Neural progenitor cell (in vitro differentiated cells): ENCODE data around the gene CEMIP2. TPM values are rescaled to one million over a fixed set of nuclear protein-coding genes. Genes with fewer than 3 reads are reported as not detected.
A peak's percentile ranks its signal among the peaks of the same experiment; 100 is the strongest.

Source experiments
- DNase-seq: peaks from one replicate; pipeline ENCODE4 v3.0.0-alpha.2; 2016; ENCODE audit warnings: low spot score
- H2AFZ ChIP-seq: fragments of 200-600 bp; sonication (generic); replicated peaks from 2 replicates; pipeline ENCODE4 v1.6.1; 2016; ENCODE audit warnings: antibody characterized with exemption
- H3F3A ChIP-seq: fragments of 200-600 bp; sonication (generic); 2 replicates; pipeline ENCODE4 v1.6.1; 2016; ENCODE audit warnings: antibody characterized with exemption, low read depth
- H3K27ac ChIP-seq: fragments of 200-600 bp; sonication (generic); 2 replicates; pipeline ENCODE4 v1.5.1; 2016; ENCODE audit warnings: mild to moderate bottlenecking
- H3K27me3 ChIP-seq: fragments of 200-600 bp; sonication (generic); 2 replicates; pipeline ENCODE4 v1.6.1; 2016; ENCODE audit warnings: mild to moderate bottlenecking, moderate library complexity
- H3K36me3 ChIP-seq: fragments of 200-600 bp; sonication (generic); 2 replicates; pipeline ENCODE4 v1.5.1; 2016
- H3K4me1 ChIP-seq: fragments of 200-600 bp; sonication (generic); 2 replicates; pipeline ENCODE4 v1.6.1; 2016; ENCODE audit warnings: mixed run types
- H3K4me2 ChIP-seq: fragments of 200-600 bp; sonication (generic); 2 replicates; pipeline ENCODE4 v1.6.1; 2016
- H3K4me3 ChIP-seq: fragments of 200-600 bp; sonication (generic); 2 replicates; pipeline ENCODE4 v1.5.1; 2016
- H3K79me2 ChIP-seq: fragments of 200-600 bp; sonication (generic); 2 replicates; pipeline ENCODE4 v1.6.1; 2016; ENCODE audit warnings: low read depth
- H3K9ac ChIP-seq: fragments of 200-600 bp; sonication (generic); 2 replicates; pipeline ENCODE4 v1.6.1; 2016
- H3K9me3 ChIP-seq: fragments of 200-600 bp; sonication (generic); 2 replicates; pipeline ENCODE4 v1.5.1; 2016; ENCODE audit warnings: low read depth
- H4K20me1 ChIP-seq: fragments of 200-600 bp; sonication (generic); 2 replicates; pipeline ENCODE4 v1.6.1; 2016; ENCODE audit warnings: low read depth
- H3K27ac Mint-ChIP-seq: 3 replicates; pipeline ENCODE4 v1.8.0; 2021; ENCODE audit warnings: mixed read lengths
- H3K27me3 Mint-ChIP-seq: 2 replicates; pipeline ENCODE4 v1.8.0; 2022; ENCODE audit warnings: low read depth, mild to moderate bottlenecking, inconsistent platforms, moderate library complexity, mixed read lengths; ENCODE audit not compliant: insufficient read depth
- H3K36me3 Mint-ChIP-seq: 3 replicates; pipeline ENCODE4 v1.8.0; 2021; ENCODE audit warnings: mixed read lengths
- H3K4me1 Mint-ChIP-seq: 3 replicates; pipeline ENCODE4 v1.8.0; 2021; ENCODE audit warnings: mixed read lengths
- H3K4me3 Mint-ChIP-seq: 3 replicates; pipeline ENCODE4 v1.8.0; 2021; ENCODE audit warnings: mild to moderate bottlenecking, moderate library complexity, mixed read lengths
- H3K9me3 Mint-ChIP-seq: 3 replicates; pipeline ENCODE4 v1.8.0; 2020; ENCODE audit warnings: mixed read lengths
- CTCF ChIP-seq: fragments of 200-600 bp; sonication (generic); IDR thresholded peaks from 2 replicates; pipeline ENCODE4 v1.5.1; 2017; ENCODE audit warnings: antibody characterized with exemption, mild to moderate bottlenecking
- EZH2 ChIP-seq: fragments of 200-600 bp; sonication (generic); IDR thresholded peaks from 2 replicates; pipeline ENCODE4 v1.6.1; 2017; ENCODE audit warnings: antibody characterized with exemption, mild to moderate bottlenecking, moderate library complexity
- EZH2phosphoT487 ChIP-seq: fragments of 200-600 bp; sonication (generic); IDR thresholded peaks from 2 replicates; pipeline ENCODE4 v1.6.1; 2017; ENCODE audit warnings: antibody characterized with exemption
- total RNA-seq: library from RNA; depleted of rRNA; stranded (reverse); fragments of >200 nt; gene quantifications from 2 replicates; pipeline ENCODE4 v1.2.3, GENCODE V29; 2015; ENCODE audit warnings: low replicate concordance

Gene CEMIP2
- total RNA-seq, 1 donor from 2014 or later: 218 TPM

GRCh38 chr9:71634752-71635151 lies 133.6 kb downstream of the CEMIP2 start:
- H3K9me3 Mint-ChIP-seq: no peaks in the 10 kb centered on the region
- H3K27ac ChIP-seq: no peak overlapping the region
- H3K27ac Mint-ChIP-seq: no peak overlapping the region
- no peak overlapping the region for H3K4me3 ChIP-seq
- no peaks in the 10 kb centered on the region for H3K9me3 ChIP-seq
- DNase-seq: no peak
- peak overlapping the region; percentile 20 for H2AFZ ChIP-seq
- H3K4me2 ChIP-seq: no peak overlapping the region
- no peaks in the 10 kb centered on the region for H3K79me2 ChIP-seq
- H3K27me3 ChIP-seq: no peaks in the 10 kb centered on the region
- H3K4me3 Mint-ChIP-seq: no peak overlapping the region
- H3K27me3 Mint-ChIP-seq: peaks cover 2% of the 10 kb centered on the region
- H3K4me1 ChIP-seq: peaks cover 9% of the 10 kb centered on the region
- H3K4me1 Mint-ChIP-seq: no peaks in the 10 kb centered on the region
- H4K20me1 ChIP-seq: no peaks in the 10 kb centered on the region
- H3K36me3 ChIP-seq: no peaks in the 10 kb centered on the region
- H3F3A ChIP-seq: no peaks in the 10 kb centered on the region
- TF ChIP-seq EZH2phosphoT487: no peak
- no peak for TF ChIP-seq EZH2
- peak; percentile 36 for TF ChIP-seq CTCF
- no peaks in the 10 kb centered on the region for H3K36me3 Mint-ChIP-seq
- H3K9ac ChIP-seq: no peak overlapping the region

Other genes with a start within 250 kb of the CEMIP2 start
- 86.5 and 96.6 TPM in 2 replicates for gene ABHD17B, start 142.7 kb upstream of the CEMIP2 start, total RNA-seq
- 11.4 and 29.3 TPM in 2 replicates for gene C9orf85, start 143.1 kb upstream of the CEMIP2 start, total RNA-seq